Peyer's patch (tissue), 4 donors: ENCODE measurements around the gene PAK4. TPM values are rescaled to one million over a fixed set of nuclear protein-coding genes. Genes with fewer than 3 reads are reported as not detected.

Source experiments
- DNase-seq, 3 donors: peaks; one replicate each; pipeline ENCODE4 v3.0.0-alpha.2; 2017 to 2019
- H3K27ac ChIP-seq, 4 donors: fragments of 200-600 bp; sonication (generic); one replicate each; pipeline ENCODE4 v1.5.1; 2016 to 2019
- H3K27me3 ChIP-seq, 2 donors: fragments of 200-600 bp; sonication (generic); one replicate each; pipeline ENCODE4 v1.5.1; 2019
- H3K36me3 ChIP-seq, 3 donors: fragments of 200-600 bp; sonication (generic); one replicate each; pipeline ENCODE4 v1.5.1; 2016 to 2019
- H3K4me1 ChIP-seq, 4 donors: fragments of 200-600 bp; sonication (generic); one replicate each; pipeline ENCODE4 v1.5.1; 2016 to 2019
- H3K4me3 ChIP-seq, 4 donors: fragments of 200-600 bp; sonication (generic); 1 replicate in 3 of 4; 2 replicates in 1 of 4; pipeline ENCODE4 v1.5.1; 2016 to 2019; ENCODE audit warnings: mild to moderate bottlenecking in 1 of 4
- H3K9me3 ChIP-seq, 4 donors: fragments of 200-600 bp; sonication (generic); one replicate each; pipeline ENCODE4 v1.5.1; 2016 to 2019; ENCODE audit warnings: mild to moderate bottlenecking in 1 of 4
- POLR2A ChIP-seq, 2 donors: fragments of 450-650 bp; IDR thresholded peaks; one replicate each; pipeline ENCODE4 v1.5.1; 2017; ENCODE audit warnings: antibody characterized with exemption in 2 of 2, mild to moderate bottlenecking in 2 of 2, moderate library complexity in 2 of 2
- total RNA-seq, 4 donors: library from RNA; depleted of rRNA; stranded (reverse); fragments of >200 nt; gene quantifications; one replicate each; pipeline ENCODE4 v1.1.0, GENCODE V29; 2016
- TF ChIP-seq, protein P1 (sequence below), 6 experiments: fragments of 450-650 bp in 4 of 6; fragments of 200-600 bp in 2 of 6; sonication (generic) in 1 of 6; IDR thresholded peaks; one replicate each; pipeline ENCODE4 v1.5.1; 2017 to 2019; ENCODE audit warnings: antibody characterized with exemption in 6 of 6, mild to moderate bottlenecking in 3 of 6, moderate library complexity in 1 of 6

Gene PAK4
- total RNA-seq, 4 donors from 2014 or later = 24.8 to 73.0 (median 45.7) TPM

DNA sequence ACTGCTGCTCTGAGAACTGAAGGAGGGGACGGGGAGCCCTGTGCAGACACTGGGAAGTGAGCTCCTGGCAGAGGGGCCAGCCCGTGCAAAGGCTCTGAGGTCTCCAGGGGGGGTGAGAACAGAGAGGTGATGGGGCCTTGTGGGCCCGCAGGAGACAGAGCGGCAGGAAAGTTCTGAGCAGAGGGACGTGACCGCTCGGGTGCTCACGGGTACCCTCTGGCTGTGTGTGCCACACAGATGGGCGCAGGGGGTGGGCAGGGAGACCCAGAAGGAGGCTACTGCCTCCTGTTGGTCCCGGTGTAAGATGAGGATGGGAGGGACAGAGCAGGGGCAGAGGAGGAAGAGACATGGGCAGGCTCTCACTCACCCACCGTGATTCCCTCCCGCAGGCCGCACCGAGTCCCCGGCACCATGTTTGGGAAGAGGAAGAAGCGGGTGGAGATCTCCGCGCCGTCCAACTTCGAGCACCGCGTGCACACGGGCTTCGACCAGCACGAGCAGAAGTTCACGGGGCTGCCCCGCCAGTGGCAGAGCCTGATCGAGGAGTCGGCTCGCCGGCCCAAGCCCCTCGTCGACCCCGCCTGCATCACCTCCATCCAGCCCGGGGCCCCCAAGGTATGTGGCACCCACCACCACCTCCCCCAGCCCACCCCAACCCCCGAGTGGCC, 43.7 kb downstream of the PAK4 start:
- H3K4me1 ChIP-seq = peaks cover 0 to 23% (median 0%) of the 10 kb centered on the region in 4 donors
- DNase-seq = no peak

DNA sequence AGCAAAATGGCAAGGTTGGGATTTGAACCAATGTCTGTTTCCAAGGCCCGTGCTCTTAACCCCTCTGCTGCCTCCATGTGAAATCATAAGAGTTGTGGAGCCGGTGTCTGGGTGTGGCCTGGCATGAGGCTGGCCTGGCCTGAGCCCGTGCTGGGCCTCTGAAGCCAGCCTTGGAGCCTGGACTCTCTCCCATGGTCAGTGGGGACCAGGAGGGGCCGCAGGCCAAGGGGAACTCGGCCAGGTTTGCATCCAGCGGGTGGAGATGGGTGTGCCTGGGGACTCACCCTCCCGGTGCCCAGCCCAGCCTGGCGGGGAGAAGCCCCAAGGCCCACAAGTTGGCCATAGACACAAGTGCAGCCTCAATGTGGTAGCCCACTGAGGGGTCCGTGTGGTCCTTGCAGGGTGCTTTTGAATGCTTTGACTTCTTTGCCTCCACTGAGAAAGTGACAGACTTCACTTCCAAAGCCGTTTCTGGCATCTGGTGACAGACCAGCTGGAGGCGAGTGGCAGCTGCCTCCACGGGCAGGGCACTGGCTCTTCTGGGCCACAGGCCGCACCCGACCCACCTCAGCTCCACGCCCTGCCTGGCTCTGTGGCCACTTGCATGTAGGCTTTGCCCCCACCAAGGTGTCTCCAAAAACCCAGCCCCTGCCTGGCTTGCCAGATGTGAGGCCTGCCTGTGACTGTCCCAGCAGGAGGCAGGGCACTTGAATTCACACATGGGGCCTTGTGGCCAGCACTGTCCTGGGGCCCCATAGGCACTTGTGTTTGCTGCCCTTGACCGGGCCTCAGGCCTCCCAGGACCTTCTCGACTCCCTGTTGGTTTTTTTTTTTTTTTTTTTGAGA, 45.0 kb downstream of the PAK4 start:
- peaks cover 0 to 65% (median 0%) of the 10 kb centered on the region in 3 donors for H3K36me3 ChIP-seq
- no peaks in the 10 kb centered on the region for H3K9me3 ChIP-seq
- H3K27ac ChIP-seq = no peak overlapping the region
- H3K4me1 ChIP-seq = peaks cover 0 to 21% (median 0%) of the 10 kb centered on the region in 4 donors
- no peak for DNase-seq
- no peaks in the 10 kb centered on the region for H3K27me3 ChIP-seq
- no peak overlapping the region for H3K4me3 ChIP-seq
- no peak for TF ChIP-seq POLR2A (IDR thresholded peaks at IDR 0.05)
- TF ChIP-seq, protein P1, sequence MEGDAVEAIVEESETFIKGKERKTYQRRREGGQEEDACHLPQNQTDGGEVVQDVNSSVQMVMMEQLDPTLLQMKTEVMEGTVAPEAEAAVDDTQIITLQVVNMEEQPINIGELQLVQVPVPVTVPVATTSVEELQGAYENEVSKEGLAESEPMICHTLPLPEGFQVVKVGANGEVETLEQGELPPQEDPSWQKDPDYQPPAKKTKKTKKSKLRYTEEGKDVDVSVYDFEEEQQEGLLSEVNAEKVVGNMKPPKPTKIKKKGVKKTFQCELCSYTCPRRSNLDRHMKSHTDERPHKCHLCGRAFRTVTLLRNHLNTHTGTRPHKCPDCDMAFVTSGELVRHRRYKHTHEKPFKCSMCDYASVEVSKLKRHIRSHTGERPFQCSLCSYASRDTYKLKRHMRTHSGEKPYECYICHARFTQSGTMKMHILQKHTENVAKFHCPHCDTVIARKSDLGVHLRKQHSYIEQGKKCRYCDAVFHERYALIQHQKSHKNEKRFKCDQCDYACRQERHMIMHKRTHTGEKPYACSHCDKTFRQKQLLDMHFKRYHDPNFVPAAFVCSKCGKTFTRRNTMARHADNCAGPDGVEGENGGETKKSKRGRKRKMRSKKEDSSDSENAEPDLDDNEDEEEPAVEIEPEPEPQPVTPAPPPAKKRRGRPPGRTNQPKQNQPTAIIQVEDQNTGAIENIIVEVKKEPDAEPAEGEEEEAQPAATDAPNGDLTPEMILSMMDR (IDR thresholded peaks at IDR 0.05) = no peak

More for the DNA sequence above, 43.7 kb downstream of the PAK4 start:
- Histone ChIP-seq H3K27me3 (no peaks in the 10 kb centered on the region), H3K27ac (no peak overlapping the region), H3K36me3 (peaks cover 0 to 51% (median 0%) of the 10 kb centered on the region in 3 donors), H3K4me3 (no peak overlapping the region), H3K9me3 (no peaks in the 10 kb centered on the region)
- TF ChIP-seq POLR2A (IDR thresholded peaks at IDR 0.05) = no peak
- TF ChIP-seq, protein P1 (IDR thresholded peaks at IDR 0.05) = no peak

DNA sequence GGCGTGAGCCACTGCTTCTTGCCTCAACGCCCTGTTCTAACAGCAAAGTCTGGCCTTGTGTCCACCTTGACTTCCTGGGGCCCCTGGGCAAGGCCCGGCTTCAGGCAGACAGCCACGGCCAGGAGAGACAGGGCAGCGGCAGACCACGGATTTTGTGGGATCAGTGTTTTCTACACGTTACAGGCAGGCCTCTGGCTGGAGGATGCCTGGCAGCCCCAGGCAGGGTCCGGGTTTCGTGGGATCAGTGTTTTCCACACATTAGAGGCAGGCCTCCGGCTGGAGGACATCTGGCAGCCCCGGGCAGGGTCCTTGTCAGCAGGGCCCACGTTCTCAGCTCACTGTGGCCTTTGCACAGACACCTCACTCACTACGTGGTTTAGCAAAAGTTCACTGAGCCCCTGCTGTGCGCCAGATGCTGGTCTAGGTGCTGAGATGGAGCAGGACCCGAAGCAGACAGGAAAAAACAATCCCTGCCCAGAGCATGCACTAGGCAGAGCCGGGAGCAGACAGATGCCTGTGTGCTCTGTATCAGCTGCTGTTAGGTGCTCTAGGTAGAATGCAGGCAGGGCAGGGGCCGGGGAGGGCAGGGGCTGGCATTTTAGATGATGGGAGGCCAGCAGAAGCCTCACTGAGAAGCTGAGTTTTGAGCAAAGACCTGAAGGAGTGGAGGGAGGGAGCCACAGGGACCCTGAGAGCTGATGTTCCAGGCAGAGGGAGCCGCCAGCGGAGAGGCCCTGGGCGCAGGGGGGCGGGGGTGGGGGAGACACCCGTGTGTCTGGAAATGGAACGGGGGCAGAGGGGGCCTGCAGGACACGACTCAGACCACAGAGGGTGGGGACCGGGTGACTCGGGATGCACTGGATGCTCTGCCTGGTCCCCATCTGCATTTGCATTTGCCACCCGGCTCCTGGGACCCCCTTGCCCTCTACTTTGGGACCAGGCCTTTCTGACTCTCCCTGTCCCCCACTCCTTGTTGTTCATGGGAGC, 46.2 kb downstream of the PAK4 start:
- H3K36me3 ChIP-seq = peaks cover 0 to 76% (median 0%) of the 10 kb centered on the region in 3 donors
- peaks cover 0 to 9% (median 0%) of the 10 kb centered on the region in 4 donors for H3K4me1 ChIP-seq
- no peak overlapping the region for H3K4me3 ChIP-seq
- no peak for DNase-seq
- TF ChIP-seq, protein P1 (IDR thresholded peaks at IDR 0.05) = no peak
- no peak for TF ChIP-seq POLR2A (IDR thresholded peaks at IDR 0.05)
- no peaks in the 10 kb centered on the region for H3K27me3 ChIP-seq
- no peaks in the 10 kb centered on the region for H3K9me3 ChIP-seq
- H3K27ac ChIP-seq = no peak overlapping the region

DNA sequence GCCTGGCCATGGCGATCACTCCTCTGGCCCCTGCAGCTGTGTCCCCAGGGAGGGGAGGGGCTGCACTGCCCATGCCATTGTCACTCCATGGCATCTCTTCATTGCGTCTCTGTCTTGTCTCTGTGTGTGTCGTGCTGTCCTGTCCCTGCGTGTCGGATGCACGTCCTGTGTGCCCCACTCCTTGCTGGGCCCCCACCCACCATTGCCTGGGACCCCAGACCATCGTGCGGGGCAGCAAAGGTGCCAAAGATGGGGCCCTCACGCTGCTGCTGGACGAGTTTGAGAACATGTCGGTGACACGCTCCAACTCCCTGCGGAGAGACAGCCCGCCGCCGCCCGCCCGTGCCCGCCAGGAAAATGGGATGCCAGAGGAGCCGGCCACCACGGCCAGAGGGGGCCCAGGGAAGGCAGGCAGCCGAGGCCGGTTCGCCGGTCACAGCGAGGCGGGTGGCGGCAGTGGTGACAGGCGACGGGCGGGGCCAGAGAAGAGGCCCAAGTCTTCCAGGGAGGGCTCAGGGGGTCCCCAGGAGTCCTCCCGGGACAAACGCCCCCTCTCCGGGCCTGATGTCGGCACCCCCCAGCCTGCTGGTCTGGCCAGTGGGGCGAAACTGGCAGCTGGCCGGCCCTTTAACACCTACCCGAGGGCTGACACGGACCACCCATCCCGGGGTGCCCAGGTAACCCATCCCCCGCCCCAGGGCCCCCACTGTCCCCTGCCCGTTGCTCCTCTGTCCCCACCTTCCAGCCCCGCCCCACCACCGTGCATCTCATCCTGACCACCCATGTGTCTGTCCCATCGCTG, 47.3 kb downstream of the PAK4 start:
- no peak for DNase-seq
- no peaks in the 10 kb centered on the region for H3K9me3 ChIP-seq
- H3K27ac ChIP-seq = no peak overlapping the region
- no peak overlapping the region for H3K4me3 ChIP-seq
- TF ChIP-seq POLR2A (IDR thresholded peaks at IDR 0.05) = no peak
- TF ChIP-seq, protein P1 (IDR thresholded peaks at IDR 0.05) = no peak
- peaks cover 0 to 88% (median 0%) of the 10 kb centered on the region in 3 donors for H3K36me3 ChIP-seq
- no peaks in the 10 kb centered on the region for H3K4me1 ChIP-seq
- H3K27me3 ChIP-seq = no peaks in the 10 kb centered on the region
